T-helper 17 cell (primary cell): ENCODE measurements around the gene ASCL5. TPM values are rescaled to one million over a fixed set of nuclear protein-coding genes. Genes with fewer than 3 reads are reported as not detected.
A peak's percentile ranks its signal among the peaks of the same experiment; 100 is the strongest.

Experiments used
- ATAC-seq: fragments of 150-1000 bp; cut with Tn5 transposase; 2 replicates; pipeline ENCODE4 v1.10.0; 2021; ENCODE audit warnings: mild to moderate bottlenecking, moderate library complexity
- DNase-seq, 3 donors: peaks; one replicate each; pipeline versions ENCODE4 v3.0.0 to v3.0.0-alpha.2; 2020 to 2021
- H3K9me3 ChIP-seq: one replicate; pipeline ENCODE4 v1.7.0; 2013; ENCODE audit warnings: low read length, mild to moderate bottlenecking; ENCODE audit not compliant: control insufficient read depth, poor library complexity, severe bottlenecking
- H3K27ac Mint-ChIP-seq: one replicate; pipeline ENCODE4 v1.8.0; 2022; ENCODE audit warnings: mild to moderate bottlenecking, moderate library complexity, mixed read lengths
- H3K27me3 Mint-ChIP-seq: one replicate; pipeline ENCODE4 v1.8.0; 2022; ENCODE audit warnings: mixed read lengths
- H3K36me3 Mint-ChIP-seq: one replicate; pipeline ENCODE4 v1.8.0; 2022; ENCODE audit warnings: low read depth, mixed read lengths
- H3K4me1 Mint-ChIP-seq: one replicate; pipeline ENCODE4 v1.8.0; 2022; ENCODE audit warnings: mild to moderate bottlenecking, mixed read lengths
- H3K4me3 Mint-ChIP-seq: one replicate; pipeline ENCODE4 v1.8.0; 2022; ENCODE audit warnings: mild to moderate bottlenecking, moderate library complexity, mixed read lengths
- total RNA-seq, 4 donors: library from RNA in 2 of 4; stranded (reverse) in 2 of 4; gene quantifications; one replicate each; pipeline ENCODE4 v1.2.3 and lab custom pipeline; 2022 to 2026

ASCL5 gene
- total RNA-seq, 2 donors from 2014 or later = 0.27 TPM; not detected in 1

DNA sequence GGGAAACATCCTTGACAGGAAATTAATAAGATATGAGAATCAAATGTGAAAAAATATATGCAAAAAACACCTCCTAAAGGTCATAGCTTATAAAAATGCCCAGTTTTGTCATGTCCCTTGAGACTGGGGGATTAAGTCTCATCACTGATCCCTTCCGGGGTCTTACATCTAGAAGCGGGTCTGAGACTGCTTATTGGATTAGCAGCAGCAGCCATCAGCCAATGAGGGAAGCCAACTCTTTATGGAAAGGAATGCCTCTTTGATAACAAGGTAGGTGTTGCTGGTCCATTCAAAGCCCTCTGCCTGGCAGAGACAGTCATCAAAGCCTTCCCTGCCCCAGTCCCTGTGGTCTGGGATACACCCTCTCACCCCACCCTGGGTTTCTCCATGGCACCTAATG lies 10.9 kb downstream of the ASCL5 start:
- Mint-ChIP-seq H3K36me3 (no peaks in the 10 kb centered on the region), H3K4me1 (peaks cover 7% of the 10 kb centered on the region), H3K27ac (no peak overlapping the region), H3K27me3 (no peaks in the 10 kb centered on the region), H3K4me3 (peak overlapping the region; percentile 9)
- no peaks in the 10 kb centered on the region for H3K9me3 ChIP-seq
- ATAC-seq = no peak
- no peak for DNase-seq

DNA sequence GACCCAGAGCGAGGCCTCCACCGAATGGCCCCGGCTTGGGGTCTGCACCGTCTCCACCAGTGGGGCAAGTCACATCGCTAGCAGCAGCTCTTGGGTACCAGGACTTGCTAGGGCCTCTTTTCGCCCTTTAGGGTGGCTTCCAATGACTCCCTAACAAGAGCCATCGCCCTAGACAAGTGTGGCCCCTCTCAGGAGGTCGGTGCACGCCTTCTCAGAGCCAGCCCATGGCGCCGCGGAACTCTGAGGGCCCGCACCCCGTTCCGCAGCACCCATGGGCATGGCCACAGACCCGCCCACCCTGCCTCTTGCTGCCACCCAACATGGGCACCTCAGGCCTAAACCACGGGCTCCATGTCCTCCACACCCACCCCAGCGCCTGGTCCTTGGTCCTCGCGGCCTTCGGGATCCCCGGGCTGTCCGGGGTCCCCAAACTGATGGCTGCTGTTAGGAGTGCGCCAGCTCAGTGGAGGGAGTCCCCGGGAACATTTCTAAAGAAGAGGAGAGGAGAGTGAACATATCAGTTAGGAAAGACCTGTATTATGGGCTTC lies 11.5 kb downstream of the ASCL5 start:
- H3K27ac Mint-ChIP-seq = no peak overlapping the region
- H3K4me3 Mint-ChIP-seq = no peak overlapping the region
- DNase-seq (no peak), ATAC-seq (no peak)
- H3K27me3 Mint-ChIP-seq = no peaks in the 10 kb centered on the region
- H3K36me3 Mint-ChIP-seq = no peaks in the 10 kb centered on the region
- H3K9me3 ChIP-seq = no peaks in the 10 kb centered on the region
- peaks cover 7% of the 10 kb centered on the region for H3K4me1 Mint-ChIP-seq

DNA sequence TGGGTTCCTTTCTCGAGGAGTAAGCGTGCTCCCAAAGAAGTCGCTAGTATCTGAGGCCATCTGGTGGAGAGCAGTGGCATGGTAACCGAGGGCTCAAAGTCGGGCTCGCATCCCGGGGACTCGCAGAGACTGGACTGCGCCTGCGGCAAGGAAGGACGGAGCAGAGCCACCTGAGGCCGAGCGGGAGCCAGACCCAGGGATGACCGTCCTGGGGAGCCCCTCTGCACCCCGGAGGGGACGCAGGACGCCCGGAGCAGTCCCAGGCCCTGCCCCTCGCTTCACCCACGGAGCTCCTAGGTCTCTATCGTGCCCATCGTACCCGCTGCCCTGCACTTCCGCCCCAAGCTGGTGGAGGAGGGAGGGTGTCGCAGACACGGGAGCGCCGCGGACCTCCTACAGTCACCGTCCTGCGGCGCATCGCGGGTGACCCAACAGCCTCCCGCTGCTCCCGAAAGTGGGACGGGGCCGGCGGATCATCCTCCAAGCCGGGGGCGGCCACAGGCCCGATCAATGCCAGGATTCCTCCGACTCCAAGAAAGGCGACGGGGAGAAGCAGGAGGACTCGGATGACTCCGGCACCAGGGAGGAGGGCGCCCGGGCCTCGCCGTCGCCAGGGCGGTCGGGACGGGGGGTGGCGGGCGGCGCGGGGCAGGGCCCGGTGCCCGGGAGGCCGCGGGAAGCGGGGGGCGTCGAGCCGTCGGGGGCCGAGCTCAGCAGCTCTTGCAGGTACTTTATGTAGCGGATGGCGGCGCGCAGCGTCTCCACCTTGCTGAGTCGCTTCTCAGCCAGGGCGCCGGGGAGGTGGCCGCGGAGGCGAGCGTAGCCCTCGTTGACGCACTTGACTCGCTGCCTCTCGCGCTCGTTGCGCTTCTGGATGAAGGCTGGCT lies 12.5 kb downstream of the ASCL5 start:
- DNase-seq (peak; percentile 39 to 53 (median 45)), ATAC-seq (peak; percentile 87)
- Mint-ChIP-seq H3K36me3 (no peaks in the 10 kb centered on the region), H3K4me3 (peak overlapping the region; percentile 95), H3K4me1 (peaks cover 7% of the 10 kb centered on the region), H3K27ac (peak overlapping the region; percentile 68), H3K27me3 (no peaks in the 10 kb centered on the region)
- H3K9me3 ChIP-seq = no peaks in the 10 kb centered on the region

DNA sequence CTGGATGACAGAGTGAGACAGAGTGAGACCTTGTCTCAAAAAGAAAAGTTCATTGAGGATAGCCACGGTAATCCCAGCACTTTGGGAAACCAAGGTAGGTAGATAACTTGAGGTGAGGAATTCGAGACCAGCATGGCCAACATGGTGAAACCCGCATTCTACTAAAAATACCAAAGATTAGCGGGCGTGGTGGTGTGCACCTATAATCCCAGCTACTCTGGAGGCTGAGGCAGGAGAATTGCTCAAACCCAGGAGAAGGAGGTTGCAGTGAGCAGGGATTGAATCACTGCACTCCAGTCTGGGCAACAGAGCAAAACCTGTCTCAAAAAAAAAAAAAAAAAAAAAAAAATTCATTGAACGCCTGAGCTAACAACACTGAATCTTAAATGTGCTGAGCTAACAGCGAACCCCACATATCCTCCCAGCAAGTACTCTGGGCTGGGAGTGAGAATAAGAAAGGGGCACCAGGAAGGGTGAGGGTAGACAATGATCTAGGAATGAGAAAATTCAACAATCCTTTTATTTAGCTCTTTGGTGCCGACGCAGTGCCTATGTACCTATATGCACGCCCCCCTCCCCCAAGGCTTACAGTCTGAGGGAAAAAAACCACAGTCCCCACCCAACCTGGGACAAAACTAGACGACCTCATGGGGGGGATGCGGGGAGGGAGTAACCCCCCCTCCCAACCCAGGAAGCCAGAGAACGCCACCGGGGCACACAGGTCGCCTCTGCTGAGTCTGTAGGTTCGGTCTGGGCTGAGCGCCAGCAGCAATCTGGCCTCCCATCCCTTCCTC lies 13.3 kb downstream of the ASCL5 start:
- H3K4me1 Mint-ChIP-seq = peaks cover 7% of the 10 kb centered on the region
- peak overlapping the region; percentile 68 for H3K27ac Mint-ChIP-seq
- no peak for ATAC-seq
- peak overlapping the region; percentile 95 for H3K4me3 Mint-ChIP-seq
- DNase-seq = no peak
- H3K27me3 Mint-ChIP-seq = no peaks in the 10 kb centered on the region
- no peaks in the 10 kb centered on the region for H3K36me3 Mint-ChIP-seq
- H3K9me3 ChIP-seq = no peaks in the 10 kb centered on the region

DNA sequence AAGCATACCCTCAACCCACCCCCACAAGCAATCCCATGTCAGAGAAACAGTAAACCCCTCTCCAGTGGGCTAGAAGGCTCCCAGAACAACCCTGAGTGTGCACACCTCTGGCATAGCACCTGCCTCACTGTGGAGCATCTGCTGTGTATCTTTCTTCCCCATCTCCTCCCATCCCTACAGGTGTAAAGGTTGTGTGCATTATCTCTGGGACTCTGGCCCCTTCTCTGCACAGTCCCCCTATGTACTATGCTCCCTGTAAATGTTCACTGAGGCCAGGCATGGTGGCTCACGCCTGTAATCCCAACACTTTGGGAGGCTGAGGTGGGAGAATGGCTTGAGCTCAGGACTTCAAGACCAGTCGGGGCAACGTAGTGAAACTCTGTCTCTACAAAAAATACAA lies 14.1 kb downstream of the ASCL5 start:
- H3K4me3 Mint-ChIP-seq = no peak overlapping the region
- ATAC-seq (no peak), DNase-seq (no peak)
- peaks cover 7% of the 10 kb centered on the region for H3K4me1 Mint-ChIP-seq
- no peaks in the 10 kb centered on the region for H3K36me3 Mint-ChIP-seq
- H3K9me3 ChIP-seq = no peaks in the 10 kb centered on the region
- no peak overlapping the region for H3K27ac Mint-ChIP-seq
- H3K27me3 Mint-ChIP-seq = no peaks in the 10 kb centered on the region

DNA sequence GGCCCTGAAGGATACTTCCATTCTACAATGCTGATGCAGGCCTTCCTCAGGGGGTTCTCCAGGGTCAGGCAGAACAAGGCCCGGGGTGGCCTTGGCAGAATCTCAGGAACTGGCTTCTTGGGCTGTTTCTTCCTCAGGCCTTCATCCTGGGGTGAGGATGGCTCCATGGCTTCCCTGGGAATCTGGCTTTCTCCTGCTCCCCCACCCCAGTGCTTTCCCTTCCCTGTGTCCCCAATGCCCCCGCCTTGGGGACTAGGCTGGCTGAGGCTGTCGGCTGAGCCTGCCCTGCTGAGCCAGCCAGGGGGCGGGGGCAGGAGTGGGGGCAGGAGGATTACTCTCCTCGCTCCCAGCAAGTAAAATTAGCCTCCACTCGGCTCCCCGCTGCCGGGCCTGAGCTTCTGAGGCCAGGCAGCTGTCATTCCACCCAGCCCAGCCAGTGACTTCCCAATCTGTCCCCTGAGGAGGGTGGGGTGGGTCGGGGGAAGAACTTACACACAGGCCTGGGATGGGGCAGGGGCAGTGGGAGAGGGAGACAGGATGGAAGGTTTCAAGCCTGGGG lies 14.7 kb downstream of the ASCL5 start, which contains the start of gene CACNA1S:
TSS of gene CACNA1S (minus strand) at position 254 of the 559 bp plus-strand sequence. CDS start at position 167, 87 bp downstream.
- no peaks in the 10 kb centered on the region for H3K36me3 Mint-ChIP-seq
- ATAC-seq (no peak), DNase-seq (no peak)
- H3K27me3 Mint-ChIP-seq = peaks cover 4% of the 10 kb centered on the region
- H3K27ac Mint-ChIP-seq = no peak within 1 kb of the TSS
- peaks cover 10% of the 10 kb centered on the region for H3K4me1 Mint-ChIP-seq
- H3K9me3 ChIP-seq = no peaks in the 10 kb centered on the region
- H3K4me3 Mint-ChIP-seq = peak within 1 kb of the TSS; percentile 31

DNA sequence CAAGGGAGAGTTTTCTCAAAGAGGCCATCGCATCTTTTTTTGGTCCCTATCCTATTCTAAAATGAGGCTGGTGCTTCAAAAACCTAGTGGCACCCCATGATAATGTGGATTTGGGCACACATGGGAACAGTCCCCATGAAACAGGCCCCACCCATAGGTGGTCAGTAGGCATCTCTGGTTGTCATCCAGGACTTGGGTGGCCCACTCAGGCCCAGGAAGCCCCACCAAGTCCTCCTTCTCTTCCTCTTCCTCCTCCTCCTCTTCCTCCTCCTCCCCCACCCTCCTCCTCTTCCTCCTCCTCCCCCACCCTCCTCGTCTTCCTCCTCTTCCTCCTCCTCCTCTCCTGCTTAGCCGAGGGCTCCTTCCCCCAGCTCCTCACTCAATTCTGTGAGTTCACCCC lies 15.3 kb downstream of the ASCL5 start:
- ATAC-seq (no peak), DNase-seq (no peak)
- H3K27me3 Mint-ChIP-seq = peaks cover 4% of the 10 kb centered on the region
- H3K4me1 Mint-ChIP-seq = peaks cover 10% of the 10 kb centered on the region
- no peaks in the 10 kb centered on the region for H3K36me3 Mint-ChIP-seq
- H3K27ac Mint-ChIP-seq = no peak overlapping the region
- no peaks in the 10 kb centered on the region for H3K9me3 ChIP-seq
- H3K4me3 Mint-ChIP-seq = no peak overlapping the region

DNA sequence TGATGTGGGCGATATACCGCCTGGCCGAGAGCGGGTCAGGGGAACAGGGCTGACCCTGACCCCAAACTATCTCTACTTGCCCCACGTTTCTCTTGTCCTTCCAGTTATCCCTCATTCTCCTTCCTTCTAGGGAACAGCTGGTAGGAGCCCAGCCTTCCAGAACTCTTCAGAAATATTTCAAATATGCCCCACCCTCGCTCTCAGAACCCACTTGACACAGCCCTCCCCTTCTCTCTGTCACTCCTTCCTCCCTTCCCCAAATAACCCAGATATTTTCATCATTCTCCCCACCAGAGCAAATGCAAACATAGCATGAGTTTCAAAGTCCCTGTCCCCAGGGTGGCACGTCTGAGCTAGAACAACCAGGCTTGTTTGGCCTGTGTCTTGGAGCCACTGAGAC lies 15.8 kb downstream of the ASCL5 start:
- no peak overlapping the region for H3K27ac Mint-ChIP-seq
- no peaks in the 10 kb centered on the region for H3K9me3 ChIP-seq
- no peak for DNase-seq
- H3K36me3 Mint-ChIP-seq = no peaks in the 10 kb centered on the region
- ATAC-seq = no peak
- peaks cover 10% of the 10 kb centered on the region for H3K4me1 Mint-ChIP-seq
- H3K27me3 Mint-ChIP-seq = peaks cover 4% of the 10 kb centered on the region
- H3K4me3 Mint-ChIP-seq = peak overlapping the region; percentile 31

DNA sequence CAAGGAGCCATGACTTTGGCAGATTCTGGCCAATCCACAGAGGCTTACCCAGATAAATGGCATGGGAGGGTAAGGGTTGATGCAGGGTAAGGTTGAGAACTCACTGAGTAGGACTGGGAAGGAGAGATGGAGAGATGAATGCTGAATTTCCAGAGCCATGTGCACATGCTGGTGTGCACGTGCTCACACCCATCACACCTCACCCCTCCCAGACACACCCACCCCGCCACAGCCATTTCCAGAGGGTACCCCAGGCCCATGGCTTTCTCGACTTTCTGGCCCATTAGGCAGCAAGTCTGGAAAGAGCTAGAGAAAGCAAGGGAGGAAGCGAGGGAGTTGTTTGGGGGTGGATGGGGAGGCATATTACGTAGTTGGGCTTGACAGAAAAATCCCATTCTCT lies 16.4 kb downstream of the ASCL5 start:
- DNase-seq = no peak
- H3K9me3 ChIP-seq = no peaks in the 10 kb centered on the region
- Mint-ChIP-seq H3K4me1 (peaks cover 8% of the 10 kb centered on the region), H3K27me3 (peaks cover 4% of the 10 kb centered on the region), H3K27ac (no peak overlapping the region), H3K4me3 (no peak overlapping the region), H3K36me3 (no peaks in the 10 kb centered on the region)
- ATAC-seq = no peak

DNA sequence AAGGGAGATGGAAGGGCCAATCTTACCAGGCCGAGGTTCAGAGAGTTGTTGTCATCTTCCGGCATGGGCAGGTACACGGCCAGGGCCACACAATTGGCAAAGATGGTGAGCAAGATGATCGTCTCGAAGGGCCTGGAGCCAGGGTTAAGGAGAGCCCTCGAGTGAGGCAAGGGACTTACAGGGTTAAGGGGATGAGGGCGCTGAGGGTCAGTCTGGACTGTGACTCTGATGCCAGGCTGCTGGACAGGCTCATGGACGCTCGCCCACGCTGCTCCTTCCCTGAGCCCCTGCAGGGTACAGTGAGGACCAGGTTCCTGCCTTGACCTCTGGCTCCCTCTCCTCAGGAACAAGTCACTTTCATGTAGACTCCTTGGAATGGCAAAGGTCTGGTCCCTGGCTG lies 16.8 kb downstream of the ASCL5 start:
- DNase-seq (no peak), ATAC-seq (no peak)
- H3K9me3 ChIP-seq = no peaks in the 10 kb centered on the region
- H3K4me3 Mint-ChIP-seq = peak overlapping the region; percentile 9
- no peaks in the 10 kb centered on the region for H3K36me3 Mint-ChIP-seq
- H3K27ac Mint-ChIP-seq = no peak overlapping the region
- peaks cover 8% of the 10 kb centered on the region for H3K4me1 Mint-ChIP-seq
- peaks cover 4% of the 10 kb centered on the region for H3K27me3 Mint-ChIP-seq

DNA sequence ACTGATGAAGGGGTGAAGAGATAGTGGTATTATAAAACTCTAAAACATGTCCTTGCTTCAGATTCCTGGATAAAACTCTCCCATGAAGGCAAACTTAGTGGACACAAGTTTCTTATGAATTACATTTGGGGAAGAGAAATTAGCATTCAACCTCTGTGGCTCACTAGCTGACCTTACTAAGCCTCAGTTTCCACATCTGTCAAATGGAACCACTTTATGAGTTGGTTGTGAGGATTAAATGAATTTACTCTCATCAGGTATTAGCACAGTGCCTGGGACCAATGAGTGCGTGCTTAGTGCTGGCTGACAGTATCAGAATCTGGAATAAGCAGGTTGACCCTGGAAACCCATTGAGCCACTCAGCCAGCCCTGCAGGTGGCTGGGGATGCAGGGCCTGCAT lies 17.3 kb downstream of the ASCL5 start:
- no peak for DNase-seq
- H3K27me3 Mint-ChIP-seq = peaks cover 4% of the 10 kb centered on the region
- H3K4me3 Mint-ChIP-seq = no peak overlapping the region
- ATAC-seq = no peak
- H3K4me1 Mint-ChIP-seq = peaks cover 5% of the 10 kb centered on the region
- H3K27ac Mint-ChIP-seq = no peak overlapping the region
- H3K36me3 Mint-ChIP-seq = no peaks in the 10 kb centered on the region
- H3K9me3 ChIP-seq = no peaks in the 10 kb centered on the region

DNA sequence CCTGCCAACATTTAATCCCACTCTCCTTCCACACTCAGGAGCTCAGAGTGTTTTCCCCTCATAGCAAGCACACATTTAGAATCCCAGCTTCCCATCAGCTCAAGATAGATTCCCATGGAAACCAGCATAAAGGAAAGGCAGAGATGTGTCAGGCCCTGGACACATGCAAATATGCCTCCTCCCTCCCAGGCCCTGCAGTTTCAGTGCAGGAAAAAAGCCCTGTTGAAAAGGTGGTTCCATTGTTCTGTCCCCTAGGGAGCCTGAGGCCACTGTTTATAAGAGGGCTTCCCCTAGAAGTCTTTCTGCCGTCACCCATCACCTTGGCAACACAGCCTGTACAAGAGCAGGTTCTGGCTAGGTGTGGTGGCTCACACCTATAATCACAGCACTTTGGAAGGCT lies 18.4 kb downstream of the ASCL5 start:
- Mint-ChIP-seq H3K27ac (no peak overlapping the region), H3K4me3 (no peak overlapping the region), H3K27me3 (peaks cover 4% of the 10 kb centered on the region), H3K4me1 (peaks cover 5% of the 10 kb centered on the region), H3K36me3 (no peaks in the 10 kb centered on the region)
- H3K9me3 ChIP-seq = no peaks in the 10 kb centered on the region
- ATAC-seq (no peak), DNase-seq (no peak)

DNA sequence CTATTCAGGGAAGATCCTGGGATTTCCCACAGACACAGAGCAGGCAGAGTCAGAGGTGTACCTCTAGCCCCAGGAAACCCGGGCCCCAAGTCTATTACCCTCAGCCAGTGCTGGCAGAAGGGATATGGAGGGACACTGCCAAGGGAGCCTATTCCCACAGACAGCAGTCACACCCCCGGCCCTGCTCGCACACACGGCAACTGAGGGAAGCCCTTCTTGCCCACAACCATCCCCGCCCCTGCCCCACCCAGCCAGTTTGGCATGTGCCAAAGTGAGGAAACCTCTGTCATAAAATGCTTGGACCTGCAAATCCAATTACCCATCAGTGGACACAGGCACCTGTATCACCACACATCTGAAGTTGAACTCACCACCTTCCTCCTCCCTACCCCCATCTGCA lies 21.3 kb downstream of the ASCL5 start:
- Mint-ChIP-seq H3K4me3 (no peak overlapping the region), H3K4me1 (peaks cover 3% of the 10 kb centered on the region), H3K36me3 (no peaks in the 10 kb centered on the region), H3K27me3 (peaks cover 10% of the 10 kb centered on the region), H3K27ac (no peak overlapping the region)
- ATAC-seq (no peak), DNase-seq (no peak)
- no peaks in the 10 kb centered on the region for H3K9me3 ChIP-seq
